Coronary artery (tissue), 2 donors: ENCODE data around the gene NDUFAF7.
"Not testable (repeated sequence)": the region's sequence is repeated elsewhere in the genome, so short reads cannot be mapped to it uniquely, and the experiment has no call there.

Experiments
- DNase-seq: peaks from one replicate; pipeline ENCODE4 v3.0.0-alpha.2; 2017; ENCODE audit warnings: low spot score
- H3K27ac ChIP-seq, 2 donors: fragments of 200-600 bp; sonication (generic); one replicate each; pipeline ENCODE4 v1.5.1; 2016 to 2019
- H3K4me3 ChIP-seq: fragments of 200-600 bp; sonication (generic); 2 replicates; pipeline ENCODE4 v1.5.1; 2016; ENCODE audit warnings: mild to moderate bottlenecking, moderate library complexity
- CTCF ChIP-seq: fragments of 200-600 bp; sonication (generic); IDR thresholded peaks from one replicate; pipeline ENCODE4 v1.5.1; 2019; ENCODE audit warnings: antibody characterized with exemption

The NDUFAF7 gene

DNA sequence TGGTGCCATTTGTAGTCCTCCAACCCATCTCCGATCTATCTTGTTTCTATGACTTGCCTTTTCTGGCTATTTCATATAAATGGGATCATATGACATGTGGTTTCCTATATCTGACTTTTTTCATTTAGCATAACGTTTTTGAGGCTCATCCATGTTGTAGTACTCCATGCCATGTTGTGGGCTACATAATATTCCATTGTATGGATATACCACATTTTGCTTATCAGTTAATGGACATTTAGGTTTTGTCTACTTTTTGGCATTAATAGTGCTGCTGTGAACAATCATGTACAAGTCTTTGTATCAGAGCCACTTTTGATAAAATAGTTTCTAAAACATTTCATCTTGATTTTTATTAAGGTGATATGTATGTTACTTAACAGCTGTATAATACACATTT, 27.8 kb upstream of the NDUFAF7 start:
- TF ChIP-seq CTCF, result no peak
- no peak for DNase-seq

DNA sequence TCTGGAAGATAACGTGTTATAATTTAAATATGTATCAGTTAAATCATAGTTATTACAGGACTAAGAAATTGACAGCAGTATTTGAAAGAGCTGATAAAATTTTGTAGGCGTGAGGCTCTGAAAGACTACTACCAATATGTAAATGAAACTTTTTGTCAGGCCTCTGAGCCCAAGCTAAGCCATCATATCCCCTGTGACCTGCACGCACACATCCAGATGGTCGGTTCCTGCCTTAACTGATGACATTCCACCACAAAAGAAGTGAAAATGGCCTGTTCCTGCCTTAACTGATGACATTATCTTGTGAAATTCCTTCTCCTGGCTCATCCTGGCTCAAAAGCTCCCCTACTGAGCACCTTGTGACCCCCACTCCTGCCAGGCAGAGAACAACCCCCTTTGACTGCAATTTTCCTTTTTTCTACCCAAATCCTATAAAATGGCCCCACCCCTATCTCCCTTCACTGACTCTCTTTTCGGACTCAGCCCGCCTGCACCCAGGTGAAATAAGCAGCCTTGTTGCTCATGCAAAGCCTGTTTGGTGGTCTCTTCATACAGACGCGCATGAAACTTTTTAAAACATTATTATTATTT, 26.3 kb upstream of the NDUFAF7 start:
- H3K27ac ChIP-seq, H3K4me3 ChIP-seq, DNase-seq: not testable (repeated sequence)

More for the DNA sequence above, 27.8 kb upstream of the NDUFAF7 start:
- Histone ChIP-seq H3K27ac (no peak overlapping the region), H3K4me3 (no peak overlapping the region)

DNA sequence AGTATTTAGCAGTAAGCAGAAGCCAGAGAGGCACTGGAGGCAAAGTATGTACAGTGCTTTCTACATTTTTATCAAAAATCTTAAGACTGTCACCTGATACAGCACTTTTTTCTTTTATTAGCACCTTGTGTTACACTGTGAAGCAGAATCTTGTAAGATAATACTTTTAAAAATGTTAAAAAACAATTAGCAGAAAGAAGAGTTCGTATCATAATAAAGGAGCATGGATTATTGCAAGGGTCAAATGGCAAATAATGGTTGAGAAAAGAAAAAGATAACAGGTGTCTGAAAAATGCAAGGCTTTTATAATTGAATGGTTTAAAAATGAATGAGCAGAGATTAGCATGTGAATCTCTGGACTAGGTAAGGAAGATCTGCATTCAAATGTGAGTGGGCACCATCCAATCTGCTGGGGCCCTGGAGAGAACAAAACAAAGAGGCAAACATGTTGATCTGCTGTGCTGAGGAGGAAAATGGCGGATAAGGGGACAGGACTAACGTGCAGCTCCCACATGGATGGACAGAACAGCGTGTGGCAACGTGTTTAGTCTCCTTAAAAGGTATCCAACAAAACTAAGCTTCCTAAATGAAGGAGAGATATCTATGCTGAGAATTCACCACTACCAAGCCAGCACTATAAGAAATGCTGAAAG, 25.6 kb upstream of the NDUFAF7 start:
- DNase-seq, result no peak
- Histone ChIP-seq H3K4me3 (no peak overlapping the region), H3K27ac (no peak overlapping the region)
- TF ChIP-seq CTCF, result no peak

DNA sequence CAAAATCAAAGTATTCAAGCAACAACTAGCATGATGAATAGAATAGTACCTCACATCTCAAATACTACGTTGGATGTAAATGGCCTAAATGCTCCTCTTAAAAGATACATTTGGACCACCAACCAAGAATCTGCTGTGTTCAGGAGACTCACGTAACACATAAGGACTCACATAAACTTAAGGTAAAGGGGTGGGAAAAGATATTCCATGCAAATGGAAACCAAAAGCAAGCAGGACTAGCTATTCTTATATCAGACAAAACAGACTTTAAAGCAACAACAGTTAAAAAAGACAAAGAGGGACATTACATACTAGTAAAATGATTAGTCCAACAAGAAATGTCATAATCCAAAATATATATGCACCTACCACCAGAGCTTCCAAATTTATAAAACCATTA, 24.7 kb upstream of the NDUFAF7 start:
- DNase-seq, result not testable (repeated sequence)

DNA sequence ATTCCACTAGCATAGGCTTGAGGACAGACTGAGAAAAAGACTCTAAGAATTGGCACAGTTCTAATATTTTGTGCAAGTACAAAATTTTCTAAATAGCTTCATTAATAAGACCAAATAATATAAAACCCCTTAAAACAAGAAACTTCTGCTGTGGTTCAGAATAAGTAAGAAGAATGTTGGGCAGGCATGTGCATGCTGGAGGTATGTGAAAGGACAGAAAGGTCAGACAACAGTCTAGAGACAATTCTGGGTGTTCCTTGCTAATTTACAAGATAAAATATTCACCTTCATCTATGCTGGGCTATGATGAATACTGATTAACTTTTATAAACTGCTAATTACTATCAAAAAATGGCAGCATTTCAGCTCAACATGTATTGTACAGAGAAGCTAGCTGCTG, 20.2 kb upstream of the NDUFAF7 start:
- no peak for DNase-seq
- Histone ChIP-seq H3K27ac (no peak overlapping the region), H3K4me3 (no peak overlapping the region)
- no peak for TF ChIP-seq CTCF

More for the DNA sequence above, 24.7 kb upstream of the NDUFAF7 start:
- not testable (repeated sequence) for H3K4me3 ChIP-seq, H3K27ac ChIP-seq

GRCh38 chr2:37211939-37212338, 19.5 kb upstream of the NDUFAF7 start:
- no peak for DNase-seq
- no peak for TF ChIP-seq CTCF
- Histone ChIP-seq H3K27ac (no peak overlapping the region), H3K4me3 (no peak overlapping the region)

DNA sequence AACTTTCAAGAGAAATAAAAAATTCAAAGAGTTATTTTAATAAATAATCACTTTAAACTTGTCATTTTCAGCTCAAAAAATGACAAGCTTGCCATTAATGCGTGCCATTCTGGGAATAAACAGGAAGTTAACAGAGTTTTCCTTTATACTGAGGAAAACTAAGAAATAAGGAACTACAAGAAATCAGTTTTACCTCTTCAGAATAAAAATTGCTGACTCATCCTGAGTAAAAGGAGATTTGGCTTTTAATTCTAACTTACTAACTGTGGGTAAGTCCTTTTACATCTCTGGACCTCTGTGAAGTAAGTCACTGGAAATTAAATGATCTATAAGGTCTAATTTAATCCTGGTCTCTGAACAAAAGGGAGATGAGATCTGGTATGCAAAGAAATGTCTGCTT, 16.2 kb upstream of the NDUFAF7 start:
- no peak overlapping the region for H3K4me3 ChIP-seq
- no peak overlapping the region for H3K27ac ChIP-seq
- no peak for TF ChIP-seq CTCF
- DNase-seq, result no peak

DNA sequence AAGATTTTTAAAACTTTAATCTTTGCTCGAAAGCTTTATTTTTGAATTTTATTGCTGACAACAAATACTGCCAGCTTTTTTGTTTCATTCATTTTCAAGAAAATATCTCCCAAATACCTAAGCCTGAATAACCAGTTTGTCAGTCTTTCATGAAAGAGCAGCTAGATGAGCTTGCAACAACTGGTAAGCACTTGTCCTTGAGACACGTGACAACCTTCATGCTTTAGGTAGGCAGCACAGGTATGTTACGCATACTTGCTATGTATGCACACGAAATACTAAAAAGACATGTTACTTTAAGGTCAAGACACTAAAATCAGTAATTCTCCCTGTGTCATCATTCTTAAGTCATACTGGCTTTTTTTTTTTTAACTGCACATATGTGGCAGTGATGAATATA, 12.4 kb upstream of the NDUFAF7 start:
- Histone ChIP-seq H3K4me3 (no peak overlapping the region), H3K27ac (no peak overlapping the region)
- no peak for TF ChIP-seq CTCF
- no peak for DNase-seq
